ENCODE measurements around the gene RUNX1. TPM values are rescaled to one million over a fixed set of nuclear protein-coding genes. Genes with fewer than 3 reads are reported as not detected.

The RUNX1 gene
- total and polyA plus RNA-seq, 2 donors (not counting 1 experiment from before 2014, with no cell fraction given) = 26.3 to 73.0 TPM

GRCh38 chr21:34979383-34979782 is 69.7 kb downstream of the RUNX1 start:
- Histone ChIP-seq H3K4me1 (ENCODE audit: control insufficient read depth in 2 of 2, insufficient read depth in 2 of 2, low read length in 2 of 2) (peaks cover 17 to 23% of the 10 kb centered on the region in 2 donors), H3K4me3 (ENCODE audit: control extremely low read depth in 1 of 5, extremely low read depth in 1 of 5, insufficient read depth in 1 of 5, low read depth in 2 of 5, low read length in 4 of 5) (no peak overlapping the region), H3K36me3 (replicated peaks in 1 of 2; ENCODE audit: control extremely low read depth in 1 of 2, control insufficient read depth in 1 of 2, extremely low read depth in 1 of 2, insufficient read depth in 2 of 2, low read length in 1 of 2) (peaks cover 3 to 6% of the 10 kb centered on the region in 2 experiments), H4K20me1 (ENCODE audit: control insufficient read depth, insufficient read depth, low read length, poor library complexity, severe bottlenecking) (peaks cover 70% of the 10 kb centered on the region), H3K27me3 (replicated peaks in 1 of 4; ENCODE audit: control extremely low read depth in 1 of 4, control insufficient read depth in 3 of 4, insufficient read depth in 4 of 4, low read length in 3 of 4) (no peaks in the 10 kb centered on the region), H3K9ac (ENCODE audit: low read length) (no peak overlapping the region), H3K4me2 (replicated peaks; ENCODE audit: low read depth, low read length, poor library complexity, severe bottlenecking) (no peak overlapping the region), H2AFZ (ENCODE audit: insufficient read depth, low read depth, low read length, poor library complexity, severe bottlenecking) (no peak overlapping the region), H3K27ac (ENCODE audit: low read length in 2 of 2) (no peak overlapping the region), H3K9me3 (ENCODE audit: control extremely low read depth in 1 of 3, control insufficient read depth in 2 of 3, insufficient read depth in 1 of 3, low read length in 2 of 3) (no peaks in the 10 kb centered on the region), H3K79me2 (ENCODE audit: control insufficient read depth, insufficient read depth, low read length) (peaks cover 92% of the 10 kb centered on the region)
- DNase-seq = no peak
- no peak for ATAC-seq (ENCODE audit: low read depth)
- no CpG with 5 or more reads among the region's 4 CpGs for WGBS (ENCODE audit: insufficient coverage)
- ChIA-PET POLR2A (no interaction called here), CTCF (no interaction called here)
- no peak for TF ChIP-seq CTCF (IDR thresholded peaks at IDR 0.05)
- no peak for TF ChIP-seq EZH2 (IDR thresholded peaks at IDR 0.05; ENCODE audit: borderline replicate concordance, insufficient read depth, low read depth, low read length, poor library complexity, severe bottlenecking)
- Mint-ChIP-seq H3K27me3 (no peaks in the 10 kb centered on the region), H3K9me3 (ENCODE audit: insufficient read depth) (no peaks in the 10 kb centered on the region), H3K4me1 (peaks cover 30% of the 10 kb centered on the region), H3K4me3 (no peak overlapping the region), H3K27ac (no peak overlapping the region)
- intact Hi-C loops (cut with micrococcal nuclease) = loop anchor here (5.0 kb wide), 1 partner anchor 87 kb away; no protein-coding TSS in a partner anchor

DNA sequence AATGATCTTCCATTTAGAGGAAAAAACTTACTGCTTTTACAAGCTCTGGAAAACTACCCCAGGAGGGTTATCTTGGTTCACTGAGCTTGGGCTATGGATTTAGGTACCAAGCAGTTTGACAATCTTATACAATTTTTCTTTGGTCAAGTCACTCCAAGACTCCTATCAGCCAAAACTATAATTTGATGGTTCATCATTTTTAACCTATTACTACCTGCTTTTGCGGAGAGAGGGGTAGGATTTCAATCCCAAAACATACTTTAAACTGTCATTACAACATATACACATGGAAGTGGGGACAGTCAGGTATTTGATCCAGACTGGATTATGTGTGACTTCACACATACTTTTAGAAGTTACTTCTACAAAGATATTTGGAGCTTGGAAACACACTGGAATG is 71.8 kb downstream of the RUNX1 start:
- Histone ChIP-seq H3K9ac (ENCODE audit: low read length) (no peak overlapping the region), H3K4me2 (replicated peaks; ENCODE audit: low read depth, low read length, poor library complexity, severe bottlenecking) (no peak overlapping the region), H3K79me2 (ENCODE audit: control insufficient read depth, insufficient read depth, low read length) (peaks cover 94% of the 10 kb centered on the region), H3K4me3 (ENCODE audit: control extremely low read depth in 1 of 5, extremely low read depth in 1 of 5, insufficient read depth in 1 of 5, low read depth in 2 of 5, low read length in 4 of 5) (no peak overlapping the region), H3K27ac (ENCODE audit: low read length in 2 of 2) (no peak overlapping the region), H4K20me1 (ENCODE audit: control insufficient read depth, insufficient read depth, low read length, poor library complexity, severe bottlenecking) (peaks cover 71% of the 10 kb centered on the region), H3K27me3 (replicated peaks in 1 of 4; ENCODE audit: control extremely low read depth in 1 of 4, control insufficient read depth in 3 of 4, insufficient read depth in 4 of 4, low read length in 3 of 4) (no peaks in the 10 kb centered on the region), H3K4me1 (ENCODE audit: control insufficient read depth in 2 of 2, insufficient read depth in 2 of 2, low read length in 2 of 2) (peaks cover 16 to 22% of the 10 kb centered on the region in 2 donors), H2AFZ (ENCODE audit: insufficient read depth, low read depth, low read length, poor library complexity, severe bottlenecking) (no peak overlapping the region), H3K9me3 (ENCODE audit: control extremely low read depth in 1 of 3, control insufficient read depth in 2 of 3, insufficient read depth in 1 of 3, low read length in 2 of 3) (no peaks in the 10 kb centered on the region), H3K36me3 (replicated peaks in 1 of 2; ENCODE audit: control extremely low read depth in 1 of 2, control insufficient read depth in 1 of 2, extremely low read depth in 1 of 2, insufficient read depth in 2 of 2, low read length in 1 of 2) (peaks cover 3 to 6% of the 10 kb centered on the region in 2 experiments)
- ATAC-seq (ENCODE audit: low read depth) (no peak), DNase-seq (no peak)
- no CpG with 5 or more reads among the region's 1 CpG for WGBS (ENCODE audit: insufficient coverage)
- POLR2A ChIA-PET = interaction anchor here (0.7 kb wide), 2 partner anchors 10 to 1179 kb away, joined by 4 read pairs; no protein-coding TSS in a partner anchor
- CTCF ChIA-PET = no interaction called here
- Mint-ChIP-seq H3K27me3 (no peaks in the 10 kb centered on the region), H3K4me3 (no peak overlapping the region), H3K4me1 (peaks cover 26% of the 10 kb centered on the region), H3K9me3 (ENCODE audit: insufficient read depth) (no peaks in the 10 kb centered on the region), H3K27ac (no peak overlapping the region)
- TF ChIP-seq CTCF (IDR thresholded peaks at IDR 0.05) (no peak), EZH2 (IDR thresholded peaks at IDR 0.05; ENCODE audit: borderline replicate concordance, insufficient read depth, low read depth, low read length, poor library complexity, severe bottlenecking) (no peak)
- intact Hi-C loops (cut with micrococcal nuclease) = loop anchor here (5.0 kb wide), 1 partner anchor 85 kb away; no protein-coding TSS in a partner anchor

Data from B cell (primary cell).